ENCODE results near the gene ZNF14. TPM values are rescaled to one million over a fixed set of nuclear protein-coding genes. Genes with fewer than 3 reads are reported as not detected.

The ZNF14 gene
- total and polyA plus RNA-seq, 2 of the 4 experiments (the other 2 are of a cell fraction) = 1.2 to 5.4 TPM

DNA sequence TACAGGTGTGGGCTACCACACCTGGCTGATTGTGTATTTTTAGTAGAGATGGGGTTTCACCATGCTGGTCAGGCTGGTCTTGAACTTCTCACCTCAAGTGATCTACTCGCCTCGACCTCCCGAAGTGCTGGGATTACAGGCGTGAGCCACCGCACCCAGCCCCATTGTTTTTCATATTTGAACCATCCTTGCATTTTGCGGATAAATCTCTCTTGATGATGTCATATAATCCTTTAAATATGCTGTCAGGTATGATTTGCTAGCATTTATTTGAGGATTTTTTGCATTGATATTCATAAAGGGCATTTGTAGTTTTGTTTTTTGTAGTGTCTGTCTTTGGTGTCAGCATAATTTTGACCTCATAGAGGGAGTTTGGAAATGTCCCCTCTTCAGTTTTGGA, 58.6 kb downstream of the ZNF14 start:
- Histone ChIP-seq H3K4me3 (ENCODE audit: insufficient read depth, low read depth, low read length) (no peak overlapping the region), H2BK15ac (ENCODE audit: low read depth, low read length) (no peak overlapping the region), H2BK5ac (ENCODE audit: low read depth, low read length, poor library complexity, severe bottlenecking) (no peak overlapping the region), H3K9me1 (ENCODE audit: insufficient read depth, low read length) (no peaks in the 10 kb centered on the region), H2AK9ac (replicated peaks; ENCODE audit: low read depth, low read length, poor library complexity) (no peak overlapping the region), H4K8ac (ENCODE audit: low read depth in 2 of 2, low read length in 2 of 2) (no peak overlapping the region), H3K79me1 (ENCODE audit: low read depth in 1 of 2, low read length in 2 of 2) (peaks cover 9 to 21% of the 10 kb centered on the region in 2 experiments; a peak in 3 of 4 replicates), H3K4me1 (ENCODE audit: control insufficient read depth, insufficient read depth, low read length) (peaks cover 3% of the 10 kb centered on the region; the same call in 1 of the 2 replicates), H4K5ac (ENCODE audit: low read depth, low read length) (no peak overlapping the region), H2BK20ac (ENCODE audit: low read depth, low read length) (no peak overlapping the region), H3K14ac (replicated peaks; ENCODE audit: low read depth, low read length) (no peak overlapping the region), H3K27ac (ENCODE audit: insufficient read depth, low read length) (no peak overlapping the region), H2BK120ac (ENCODE audit: low read depth, low read length) (no peak overlapping the region), H3K18ac (ENCODE audit: low read depth, low read length) (no peak overlapping the region), H3K4me2 (ENCODE audit: low read depth, low read length) (no peak overlapping the region), H3K9me3 (ENCODE audit: control insufficient read depth, insufficient read depth, low read length) (peaks cover 12% of the 10 kb centered on the region), H2AFZ (replicated peaks; ENCODE audit: low read length, poor library complexity) (no peak overlapping the region), H3K56ac (ENCODE audit: extremely low read depth, insufficient read depth, low read length) (no peak overlapping the region), H3K27me3 (ENCODE audit: control insufficient read depth, insufficient read depth, low read length) (no peaks in the 10 kb centered on the region), H3K36me3 (ENCODE audit: control insufficient read depth, insufficient read depth, low read length) (peaks cover 18% of the 10 kb centered on the region), H3K23ac (ENCODE audit: low read depth, low read length) (no peak overlapping the region), H4K20me1 (ENCODE audit: insufficient read depth, low read length) (no peaks in the 10 kb centered on the region), H3K9ac (ENCODE audit: low read depth, low read length) (no peak overlapping the region), H2AK5ac (ENCODE audit: low read depth, low read length) (no peak overlapping the region), H3K4ac (ENCODE audit: low read depth, low read length) (no peak overlapping the region), H4K91ac (ENCODE audit: insufficient read depth, low read depth, low read length) (no peak overlapping the region)
- DNase-seq = no peak
- dilution Hi-C loops (cut with HindIII; ENCODE audit: low sequenced_read_pairs, unreplicated experiment) = no loop called here
- intact Hi-C loops (cut with micrococcal nuclease) = no loop called here
- CTCF ChIA-PET = no interaction called here
- TF ChIP-seq, protein P1, sequence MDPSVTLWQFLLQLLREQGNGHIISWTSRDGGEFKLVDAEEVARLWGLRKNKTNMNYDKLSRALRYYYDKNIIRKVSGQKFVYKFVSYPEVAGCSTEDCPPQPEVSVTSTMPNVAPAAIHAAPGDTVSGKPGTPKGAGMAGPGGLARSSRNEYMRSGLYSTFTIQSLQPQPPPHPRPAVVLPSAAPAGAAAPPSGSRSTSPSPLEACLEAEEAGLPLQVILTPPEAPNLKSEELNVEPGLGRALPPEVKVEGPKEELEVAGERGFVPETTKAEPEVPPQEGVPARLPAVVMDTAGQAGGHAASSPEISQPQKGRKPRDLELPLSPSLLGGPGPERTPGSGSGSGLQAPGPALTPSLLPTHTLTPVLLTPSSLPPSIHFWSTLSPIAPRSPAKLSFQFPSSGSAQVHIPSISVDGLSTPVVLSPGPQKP (IDR thresholded peaks at IDR 0.05; ENCODE audit: borderline replicate concordance, low read depth, low read length) = no peak
- no peak for TF ChIP-seq CTCF (conservative IDR thresholded peaks at IDR 0.05; ENCODE audit: low read depth, low read length)
- in situ Hi-C loops (cut with MboI; ENCODE audit: low sequenced_read_pairs) = no loop called here
- no TSS peak for BruUV-seq (replicated peaks)
- ATAC-seq (ENCODE audit: low read depth) = no peak
- no CpG with 5 or more reads among the region's 6 CpGs for WGBS, 2 experiments (ENCODE audit: extremely low coverage in 2 of 2, insufficient read length in 1 of 2)
- POLR2A ChIA-PET (ENCODE audit: unreplicated experiment) = no interaction called here
